ENCODE measurements around the gene EPAS1. TPM values are rescaled to one million over a fixed set of nuclear protein-coding genes. Genes with fewer than 3 reads are reported as not detected.

EPAS1 gene
- polyA plus RNA-seq, 3 donors = 46.9 to 61.4 (median 57.9) TPM

DNA sequence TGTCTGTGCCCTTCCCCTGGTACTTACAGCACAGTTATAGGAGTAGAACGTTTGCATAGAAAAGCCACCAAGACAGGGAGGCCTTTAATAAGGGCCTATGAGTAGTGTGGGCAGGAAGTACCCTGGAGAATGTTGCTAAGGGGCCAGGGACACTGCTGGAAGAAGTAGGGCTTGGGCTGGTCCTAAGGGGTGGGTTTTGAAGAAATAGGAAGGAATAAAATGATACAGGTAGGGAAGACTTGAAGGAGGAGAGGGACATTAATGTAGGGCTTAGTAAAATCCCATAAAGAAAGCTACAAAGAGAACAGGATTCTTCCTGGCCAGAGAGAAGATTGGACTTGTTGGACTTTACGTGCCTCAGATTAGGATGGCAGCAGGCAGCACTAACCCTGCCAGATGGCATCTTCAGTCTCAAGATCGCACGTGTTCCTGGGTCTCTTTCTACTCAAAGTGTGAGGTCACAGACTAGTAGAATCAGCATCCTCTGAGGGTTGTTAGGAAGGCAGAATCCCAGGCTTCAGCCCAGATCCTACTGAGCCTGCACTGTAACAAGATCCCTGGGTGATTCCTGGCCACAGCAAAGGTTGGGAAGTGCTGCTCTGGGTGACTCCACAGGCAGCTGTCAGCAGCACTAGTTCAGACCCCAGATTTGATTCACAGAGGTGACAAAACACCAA, 39.2 kb downstream of the EPAS1 start:
- DNase-seq (ENCODE audit: low read depth in 3 of 3, low spot score in 2 of 3) = no peak

DNA sequence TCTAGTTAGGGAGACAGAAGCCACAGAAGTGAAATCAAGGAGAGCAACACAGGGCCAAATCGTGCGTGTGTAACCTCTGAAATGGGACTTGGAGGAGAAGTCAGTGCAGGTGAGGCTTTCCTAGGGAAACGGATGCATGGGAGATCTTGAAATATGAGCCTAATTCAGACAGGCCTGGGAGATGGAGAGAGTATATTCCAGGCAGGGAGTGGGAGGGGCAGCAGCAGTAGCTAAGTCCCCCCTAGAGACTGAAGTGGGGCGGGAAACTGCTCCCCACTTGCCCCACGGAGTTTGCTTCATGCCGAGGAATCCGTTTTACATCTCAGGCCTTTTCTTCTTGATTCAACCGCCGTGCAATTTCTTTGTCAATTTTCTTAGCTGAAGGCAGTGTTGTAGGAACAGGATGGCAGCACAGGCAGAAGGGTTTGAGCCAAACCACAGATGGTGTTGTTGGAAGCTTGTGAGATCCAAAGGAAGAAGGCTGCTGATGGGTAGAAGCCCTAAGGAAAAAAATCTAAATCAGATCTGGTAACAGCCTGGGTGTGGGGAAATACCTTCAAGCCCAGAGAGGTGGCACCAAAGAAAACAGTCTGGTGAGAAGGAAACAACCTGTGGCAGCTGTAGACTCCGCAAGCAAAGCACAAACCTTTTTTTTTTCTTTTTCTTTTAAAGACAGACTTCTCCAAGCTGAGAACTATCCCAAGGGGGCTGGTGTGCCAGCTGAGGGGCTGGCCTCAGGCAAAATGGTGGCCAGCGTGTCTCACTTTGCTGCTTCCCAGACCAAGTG, 40.2 kb downstream of the EPAS1 start:
- no peak for DNase-seq (ENCODE audit: low read depth in 3 of 3, low spot score in 2 of 3)

DNA sequence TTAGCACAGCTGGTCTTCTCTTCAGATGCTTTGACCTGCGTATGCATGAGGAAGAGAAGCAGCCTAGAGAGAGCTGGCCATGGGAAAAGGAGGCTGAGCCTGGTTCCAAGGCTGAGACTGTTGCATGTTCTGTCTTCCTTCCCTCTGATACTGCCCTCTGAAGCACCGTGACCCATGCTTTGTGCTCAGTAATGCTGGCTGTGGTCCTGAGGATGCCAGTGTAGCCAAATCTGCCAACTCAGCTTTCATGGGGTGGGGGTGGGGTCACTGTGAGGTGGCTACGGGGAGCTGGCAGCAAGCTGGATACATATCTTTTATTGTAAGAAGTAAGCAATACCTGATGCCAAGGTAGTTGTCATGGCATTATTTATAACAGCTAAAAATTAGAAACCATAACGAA, 41.5 kb downstream of the EPAS1 start:
- DNase-seq (ENCODE audit: low read depth in 3 of 3, low spot score in 2 of 3) = no peak

DNA sequence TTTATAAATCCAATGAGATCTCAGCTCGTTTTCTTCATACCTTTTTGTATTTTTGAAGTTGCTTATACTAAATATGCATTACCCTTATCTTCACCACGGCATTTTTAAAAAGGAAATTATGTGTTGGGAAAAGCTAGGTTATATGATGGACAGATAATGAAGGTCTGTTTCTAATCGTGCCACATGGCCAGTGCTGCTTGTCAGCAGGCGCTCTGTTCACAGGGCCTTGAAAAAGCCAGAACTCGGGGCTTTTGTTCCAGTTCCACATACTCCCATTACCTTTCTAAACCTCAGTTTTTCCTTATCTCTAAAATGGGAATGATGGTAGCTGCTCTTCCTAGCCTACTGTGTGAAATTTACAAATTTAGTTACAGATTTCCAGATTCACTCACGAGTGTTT, 42.0 kb downstream of the EPAS1 start:
- no peak for DNase-seq (ENCODE audit: low read depth in 3 of 3, low spot score in 2 of 3)

DNA sequence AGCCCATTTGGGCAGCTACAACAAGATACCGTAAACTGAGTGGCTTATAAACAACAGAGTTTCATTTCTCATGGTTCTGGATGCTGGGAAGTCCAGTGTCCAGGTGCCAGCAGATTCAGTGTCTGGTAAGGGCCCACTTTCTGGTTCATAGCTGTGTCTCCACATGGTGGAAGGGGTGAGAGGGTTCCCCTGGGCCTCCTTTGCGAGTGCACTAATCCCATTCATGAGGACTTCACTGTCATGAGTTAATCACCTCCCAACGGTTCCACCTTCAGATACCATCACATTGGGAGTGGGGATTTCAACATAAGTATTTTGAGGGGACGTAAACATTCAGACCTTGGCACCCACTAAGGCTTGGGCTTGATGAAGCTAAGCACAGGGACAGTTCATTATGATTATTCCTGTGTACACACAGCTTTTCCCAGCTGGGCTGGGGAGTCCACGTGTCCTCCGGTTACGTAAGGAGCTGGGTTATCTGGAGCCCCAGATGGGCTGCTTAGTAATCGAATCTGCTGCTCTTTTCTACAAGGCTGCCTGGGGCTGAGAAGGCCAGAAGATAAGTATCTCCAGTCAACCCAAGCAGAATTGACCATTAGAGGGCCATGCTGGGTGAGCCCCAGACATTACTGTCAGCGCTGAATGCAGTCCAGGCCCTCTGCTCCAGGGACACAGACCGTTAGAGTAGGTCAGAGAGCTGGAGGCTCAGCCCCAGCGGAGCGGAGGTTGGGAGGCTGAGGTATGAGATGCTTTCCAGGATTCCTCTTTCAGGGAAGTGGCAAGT, 42.7 kb downstream of the EPAS1 start:
- DNase-seq (ENCODE audit: low read depth in 3 of 3, low spot score in 2 of 3) = no peak

DNA sequence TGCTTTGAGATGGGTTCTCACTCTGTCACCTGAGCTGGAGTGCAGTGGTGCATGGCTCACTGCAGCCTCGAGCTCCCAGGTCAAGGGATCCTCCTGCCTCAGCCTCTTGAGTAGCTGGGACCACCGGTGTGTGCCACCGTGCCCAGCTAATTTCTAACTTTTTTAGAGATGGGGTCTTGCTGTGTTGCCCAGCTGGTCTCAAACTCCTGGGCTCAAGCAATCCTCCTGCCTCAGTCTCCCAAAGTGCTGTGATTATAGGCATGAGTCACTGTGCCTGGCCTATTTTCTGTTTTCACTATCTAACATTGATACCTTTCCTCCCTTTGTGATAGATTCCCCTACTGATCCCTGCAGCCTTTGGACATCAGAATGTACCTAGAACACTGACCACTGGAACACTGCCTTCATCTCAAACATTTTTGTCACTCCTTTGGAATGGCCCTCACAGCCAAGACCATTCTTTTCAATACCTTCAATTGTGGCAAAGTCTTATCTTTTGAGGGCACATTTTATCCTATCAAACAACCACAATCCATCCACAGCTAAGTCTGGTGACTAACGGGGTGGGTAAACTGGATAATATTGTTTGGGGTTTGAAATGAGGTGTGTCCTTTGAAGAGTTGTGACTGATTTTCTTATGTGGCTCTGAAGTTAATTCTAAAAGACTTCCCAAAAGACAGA, 43.7 kb downstream of the EPAS1 start:
- no peak for DNase-seq (ENCODE audit: low read depth in 3 of 3, low spot score in 2 of 3)

DNA sequence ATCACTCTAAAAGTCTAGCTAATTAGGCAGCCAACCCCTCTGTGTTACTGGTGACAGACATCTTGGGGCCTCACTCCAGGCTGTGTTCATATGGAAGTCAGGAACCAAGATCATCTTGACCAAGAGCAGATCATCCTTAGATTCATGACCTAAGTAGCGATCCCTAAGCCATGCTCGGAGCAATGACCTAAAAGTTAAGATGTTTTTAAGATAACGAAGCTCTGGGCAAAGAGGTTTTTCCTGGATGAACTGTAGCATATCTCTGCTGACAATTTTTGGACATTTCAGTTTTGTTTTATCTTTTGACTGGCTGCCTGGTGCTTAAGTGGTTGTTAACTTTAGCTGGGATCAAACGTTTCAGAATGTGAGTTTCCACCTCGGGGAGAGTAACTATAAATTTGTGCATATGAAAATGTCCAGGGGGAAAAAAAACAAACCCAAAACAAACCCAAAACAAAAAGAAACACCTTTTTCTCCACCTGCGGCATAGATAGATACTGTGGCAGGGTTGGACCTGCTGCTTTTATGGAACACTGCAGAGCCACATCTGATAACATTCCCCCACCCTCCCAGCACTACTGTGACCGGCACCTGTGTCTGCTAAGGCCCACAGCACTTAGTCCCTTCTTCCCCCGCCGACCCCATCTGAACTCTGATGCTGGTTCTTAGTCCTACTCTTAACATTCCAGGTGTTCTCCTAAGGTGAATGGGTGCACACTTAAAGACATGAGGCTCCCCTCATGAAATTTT, 45.5 kb downstream of the EPAS1 start:
- DNase-seq (ENCODE audit: low read depth in 3 of 3, low spot score in 2 of 3) = no peak

DNA sequence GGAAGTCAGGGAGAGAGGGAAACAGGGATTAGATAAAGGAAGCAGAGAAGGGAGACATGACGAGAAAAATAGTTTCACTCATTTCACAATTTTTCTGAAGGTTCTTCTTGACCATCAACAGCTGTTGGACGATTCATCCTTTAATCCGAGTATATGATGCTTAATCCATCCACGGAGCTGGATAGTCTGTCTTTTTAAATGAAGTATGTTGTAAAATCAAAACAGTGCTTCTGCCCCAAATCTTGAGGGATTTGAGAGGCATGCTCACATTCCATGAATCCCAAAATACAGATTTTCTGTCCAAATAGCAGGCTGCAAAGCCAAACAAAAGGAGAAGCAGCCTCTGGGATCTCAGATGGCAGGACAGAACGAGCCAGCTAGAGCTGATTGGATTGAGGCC, 47.5 kb downstream of the EPAS1 start:
- DNase-seq (ENCODE audit: low read depth in 3 of 3, low spot score in 2 of 3) = no peak

DNA sequence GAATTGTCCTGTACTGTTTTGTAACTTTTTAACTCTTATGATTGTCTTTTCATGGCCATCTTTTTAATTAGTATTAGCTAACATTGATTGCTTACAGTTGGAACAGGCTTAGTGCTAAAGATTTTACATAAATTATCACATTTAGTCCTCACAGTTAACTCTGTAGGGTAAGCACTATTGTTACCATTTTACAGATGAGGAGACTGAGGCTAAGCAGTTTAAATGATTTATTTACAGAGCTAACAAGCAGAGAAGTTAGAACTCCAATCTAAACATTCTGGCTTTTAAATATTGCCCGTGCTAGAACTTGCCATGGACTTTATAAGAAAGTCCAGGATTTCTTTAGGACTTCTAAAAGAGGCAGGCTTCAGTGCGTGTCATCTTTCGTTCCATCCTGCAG, 48.6 kb downstream of the EPAS1 start:
- DNase-seq (ENCODE audit: low read depth in 3 of 3, low spot score in 2 of 3) = no peak

DNA sequence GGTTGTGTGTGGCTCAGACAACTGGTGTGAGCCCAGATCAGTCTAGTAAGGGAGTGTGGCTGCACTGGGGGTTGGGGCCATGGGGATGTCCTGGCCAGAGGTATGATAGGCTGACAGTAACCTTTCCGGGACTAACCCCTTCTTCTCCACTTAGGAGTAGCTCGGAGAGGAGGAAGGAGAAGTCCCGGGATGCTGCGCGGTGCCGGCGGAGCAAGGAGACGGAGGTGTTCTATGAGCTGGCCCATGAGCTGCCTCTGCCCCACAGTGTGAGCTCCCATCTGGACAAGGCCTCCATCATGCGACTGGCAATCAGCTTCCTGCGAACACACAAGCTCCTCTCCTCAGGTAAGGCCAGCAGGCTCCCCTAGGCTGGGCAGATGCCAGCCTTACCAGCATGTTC, 49.5 kb downstream of the EPAS1 start:
- no peak for DNase-seq (ENCODE audit: low read depth in 3 of 3, low spot score in 2 of 3)

DNA sequence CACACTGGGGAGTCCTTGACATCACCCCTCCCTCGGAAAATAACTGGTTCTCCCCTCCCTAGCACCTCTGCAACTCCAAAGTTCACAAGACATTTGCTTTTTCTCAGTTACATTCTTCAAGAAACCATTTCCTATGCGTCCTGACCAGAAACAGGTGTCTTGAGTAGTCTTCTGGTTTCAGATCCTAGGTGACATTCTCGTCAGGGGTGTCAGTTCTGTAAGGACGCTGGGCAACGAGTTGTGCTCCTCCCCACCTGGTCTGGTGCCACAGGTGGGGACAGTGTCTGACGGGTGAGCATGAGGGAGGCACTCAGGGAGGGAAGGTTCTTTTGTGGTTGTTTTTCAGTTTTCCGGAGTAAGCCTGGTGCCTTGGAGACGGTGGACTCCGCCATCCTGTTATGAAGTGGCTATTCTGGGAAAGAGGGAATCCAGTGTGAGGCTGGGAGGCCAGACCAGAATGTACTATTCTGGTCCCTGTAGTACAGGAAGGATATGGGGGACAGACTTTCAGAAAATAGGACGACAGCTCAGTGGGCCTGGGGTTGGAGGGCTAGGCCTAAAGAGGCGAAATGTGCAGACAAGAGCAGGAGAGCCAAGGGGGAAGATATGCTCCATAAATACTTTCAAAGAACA, 50.6 kb downstream of the EPAS1 start:
- no peak for DNase-seq (ENCODE audit: low read depth in 3 of 3, low spot score in 2 of 3)

DNA sequence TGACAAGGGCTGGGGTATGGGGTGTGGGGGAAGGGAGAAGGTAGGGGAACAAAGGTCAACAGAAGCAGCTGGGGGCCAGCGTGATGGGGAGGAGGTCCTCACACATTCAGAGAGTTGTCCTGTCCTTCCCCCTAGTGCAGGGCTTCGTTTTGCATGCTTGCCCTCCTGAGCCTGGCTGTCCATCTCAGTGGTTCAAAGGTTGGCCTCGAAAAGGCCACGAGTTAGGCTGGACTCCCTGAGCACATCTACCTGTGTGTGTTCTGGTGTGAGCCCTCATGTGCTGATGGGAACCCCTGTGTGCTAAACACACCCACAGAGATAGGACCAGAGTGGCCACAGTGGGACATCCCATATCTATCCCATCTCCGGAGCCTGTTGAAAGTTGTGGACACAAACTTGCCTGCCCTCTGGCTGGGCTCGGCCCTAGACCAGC, 51.9 kb downstream of the EPAS1 start:
- no peak for DNase-seq (ENCODE audit: low read depth in 3 of 3, low spot score in 2 of 3)

DNA sequence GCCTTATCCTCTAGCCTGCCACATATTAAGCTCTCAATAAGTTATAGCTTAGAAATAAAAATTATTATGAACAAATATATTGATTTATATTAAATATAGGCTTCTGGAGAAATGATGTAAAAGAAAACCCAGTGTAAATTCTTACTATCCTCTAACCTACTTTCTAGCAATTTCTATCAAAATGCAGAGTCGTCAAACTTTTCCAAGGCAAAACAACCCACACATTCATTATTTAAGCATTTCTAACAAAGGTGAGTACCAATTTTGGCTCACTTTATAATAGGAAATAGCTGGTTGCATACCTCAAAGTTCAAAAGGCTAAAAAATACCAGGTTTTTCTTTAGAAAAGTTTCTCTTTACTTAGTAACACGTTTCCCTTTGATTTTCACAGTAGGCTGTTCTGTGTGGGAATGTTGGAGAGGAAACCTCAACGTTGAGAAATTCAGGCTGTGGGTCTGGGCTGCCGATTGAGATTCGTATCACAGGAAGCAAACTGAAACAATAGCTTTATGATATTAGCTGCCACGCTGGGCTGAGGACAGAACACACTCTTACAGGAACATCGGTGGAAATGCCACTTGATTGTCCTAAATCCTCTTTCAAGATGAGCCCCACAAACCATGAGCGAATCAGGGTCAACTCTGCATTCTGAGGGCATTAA, 53.0 kb downstream of the EPAS1 start:
- DNase-seq (ENCODE audit: low read depth in 3 of 3, low spot score in 2 of 3) = no peak

DNA sequence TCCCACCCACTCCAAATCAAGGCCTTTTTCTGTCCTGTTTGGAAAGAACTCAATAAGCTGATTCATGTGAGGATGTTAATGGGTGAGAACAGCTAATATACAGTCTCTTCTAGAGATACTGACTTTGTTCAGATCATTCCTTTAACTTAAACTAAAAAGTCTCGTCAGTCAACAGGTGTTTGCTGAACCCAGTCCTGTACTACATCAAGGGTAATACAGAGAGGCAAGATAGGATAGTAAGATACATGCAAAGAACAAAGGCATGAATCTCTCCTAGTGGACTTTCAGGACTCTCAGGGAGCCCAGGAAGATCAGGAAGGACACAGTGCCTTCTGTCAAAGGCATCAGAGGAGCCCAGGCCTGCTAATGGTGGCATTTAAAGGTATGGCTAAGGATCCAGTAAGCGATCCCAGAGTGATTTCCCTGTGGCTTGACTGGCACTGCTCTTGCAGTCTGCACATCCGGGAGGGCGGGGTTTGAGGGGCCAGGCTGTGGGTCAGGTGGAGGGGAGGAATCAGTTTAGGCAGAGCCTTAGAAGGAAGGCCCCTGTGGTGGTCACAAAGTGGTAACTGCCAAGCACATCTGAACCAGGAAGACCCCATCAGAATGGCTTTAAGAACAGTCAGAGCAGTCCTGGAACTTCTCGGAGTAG, 54.0 kb downstream of the EPAS1 start:
- DNase-seq (ENCODE audit: low read depth in 3 of 3, low spot score in 2 of 3) = no peak

DNA sequence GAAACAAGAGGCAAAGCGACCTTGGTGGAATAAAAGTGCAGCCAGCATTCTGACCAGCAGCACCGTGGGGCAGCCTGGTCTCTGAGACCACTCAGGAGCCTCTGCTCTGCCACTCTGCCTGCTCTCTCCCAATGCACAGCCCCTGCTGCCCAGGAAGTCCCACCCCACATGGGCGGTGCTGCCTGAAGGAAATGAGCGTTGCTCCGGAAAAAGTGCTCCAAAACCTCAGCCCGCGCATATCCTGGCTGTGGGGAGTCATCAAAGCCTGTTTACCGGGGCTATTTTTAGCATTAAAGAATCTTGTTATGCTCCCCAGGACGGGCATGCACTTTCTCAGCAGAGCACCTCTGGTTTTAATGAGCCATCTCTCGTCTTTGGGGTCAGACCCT, 54.5 kb downstream of the EPAS1 start:
- DNase-seq (ENCODE audit: low read depth in 3 of 3, low spot score in 2 of 3) = no peak

DNA sequence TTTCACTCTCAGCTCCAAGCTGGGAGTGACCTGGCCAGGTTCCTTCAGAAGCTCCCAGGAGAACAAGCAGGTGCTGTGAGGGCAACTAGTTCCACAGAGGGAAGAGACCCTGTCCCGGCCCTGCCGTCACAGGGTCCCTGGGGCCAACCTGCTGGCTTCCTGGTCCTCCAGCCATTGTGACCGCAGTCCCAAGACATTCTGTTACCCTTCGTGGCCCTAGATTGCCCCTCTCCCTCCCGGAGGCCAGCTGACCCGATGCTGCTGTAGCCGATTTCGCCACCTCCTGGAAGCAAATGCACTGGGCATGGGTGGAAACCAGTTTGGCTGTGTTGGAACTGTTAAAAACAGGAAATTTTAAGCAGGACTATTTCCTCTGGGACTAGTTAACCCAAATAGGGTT, 55.4 kb downstream of the EPAS1 start:
- DNase-seq (ENCODE audit: low read depth in 3 of 3, low spot score in 2 of 3) = no peak

DNA sequence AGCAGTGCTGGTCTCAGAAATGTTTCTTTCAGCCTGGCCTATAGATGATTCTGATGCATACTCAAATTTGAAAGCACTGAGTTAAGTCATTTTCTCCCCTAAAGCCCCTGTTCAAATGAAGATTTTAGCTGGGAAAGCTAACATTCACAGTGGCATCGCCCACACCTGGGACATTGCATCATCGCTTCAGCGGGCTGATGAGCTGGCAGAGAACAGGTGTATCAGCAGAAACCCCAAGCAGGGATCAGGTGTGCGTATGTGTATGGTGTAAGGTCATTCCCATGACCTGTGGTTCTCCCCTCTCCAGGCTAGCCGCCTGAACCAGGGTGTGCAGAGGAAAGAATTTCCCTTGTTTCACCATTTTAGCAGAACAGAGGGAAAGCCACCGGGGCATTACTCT, 56.3 kb downstream of the EPAS1 start:
- DNase-seq (ENCODE audit: low read depth in 3 of 3, low spot score in 2 of 3) = no peak

DNA sequence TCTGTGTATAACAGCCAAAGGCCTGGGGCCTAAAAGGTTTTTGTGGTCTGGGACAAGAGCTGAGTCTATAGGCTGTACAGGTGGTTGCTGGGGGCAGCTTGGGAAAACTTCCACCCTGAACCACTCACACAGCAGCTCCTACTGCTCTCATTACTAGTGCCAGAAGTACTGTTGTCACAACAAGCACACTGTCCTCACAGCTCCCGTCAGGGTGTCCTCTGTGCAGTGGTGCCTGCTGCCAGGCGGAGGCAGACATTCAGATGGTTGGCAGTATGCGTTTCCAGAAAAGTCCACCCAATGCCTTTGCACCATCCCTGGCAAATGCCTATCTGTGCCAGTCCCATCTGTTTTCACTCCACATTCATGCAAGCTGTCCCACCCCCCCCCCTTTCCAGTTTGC, 58.5 kb downstream of the EPAS1 start:
- DNase-seq (ENCODE audit: low read depth in 3 of 3, low spot score in 2 of 3) = no peak

DNA sequence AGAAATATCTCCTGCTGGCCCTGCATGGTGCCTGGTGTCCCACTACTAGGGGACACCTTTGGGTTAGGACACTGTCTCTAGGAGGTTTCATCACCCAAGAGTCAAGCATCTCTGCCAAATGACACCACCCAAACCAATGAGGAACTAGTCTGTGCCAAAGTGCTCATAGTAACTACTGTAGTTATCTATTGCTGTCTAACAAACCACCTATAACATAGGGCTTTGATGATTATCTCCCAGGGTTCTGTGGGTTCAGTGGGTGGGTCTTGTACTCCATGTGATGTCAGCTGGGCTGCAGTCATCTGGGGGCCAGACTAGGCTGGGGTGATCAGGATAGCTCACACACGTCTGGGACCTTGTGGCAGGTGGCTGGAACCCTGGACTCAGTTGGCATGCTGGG, 59.8 kb downstream of the EPAS1 start:
- no peak for DNase-seq (ENCODE audit: low read depth in 3 of 3, low spot score in 2 of 3)

All from right renal cortex interstitium (tissue), 3 donors.